Right kidney (tissue), 1 donor: ENCODE results near the gene PHETA1.
A peak's percentile ranks its signal among the peaks of the same experiment; 100 is the strongest.

Experiments
- DNase-seq: peaks from one replicate; pipeline ENCODE4 v3.0.0-alpha.2; 2016

Gene PHETA1

DNA sequence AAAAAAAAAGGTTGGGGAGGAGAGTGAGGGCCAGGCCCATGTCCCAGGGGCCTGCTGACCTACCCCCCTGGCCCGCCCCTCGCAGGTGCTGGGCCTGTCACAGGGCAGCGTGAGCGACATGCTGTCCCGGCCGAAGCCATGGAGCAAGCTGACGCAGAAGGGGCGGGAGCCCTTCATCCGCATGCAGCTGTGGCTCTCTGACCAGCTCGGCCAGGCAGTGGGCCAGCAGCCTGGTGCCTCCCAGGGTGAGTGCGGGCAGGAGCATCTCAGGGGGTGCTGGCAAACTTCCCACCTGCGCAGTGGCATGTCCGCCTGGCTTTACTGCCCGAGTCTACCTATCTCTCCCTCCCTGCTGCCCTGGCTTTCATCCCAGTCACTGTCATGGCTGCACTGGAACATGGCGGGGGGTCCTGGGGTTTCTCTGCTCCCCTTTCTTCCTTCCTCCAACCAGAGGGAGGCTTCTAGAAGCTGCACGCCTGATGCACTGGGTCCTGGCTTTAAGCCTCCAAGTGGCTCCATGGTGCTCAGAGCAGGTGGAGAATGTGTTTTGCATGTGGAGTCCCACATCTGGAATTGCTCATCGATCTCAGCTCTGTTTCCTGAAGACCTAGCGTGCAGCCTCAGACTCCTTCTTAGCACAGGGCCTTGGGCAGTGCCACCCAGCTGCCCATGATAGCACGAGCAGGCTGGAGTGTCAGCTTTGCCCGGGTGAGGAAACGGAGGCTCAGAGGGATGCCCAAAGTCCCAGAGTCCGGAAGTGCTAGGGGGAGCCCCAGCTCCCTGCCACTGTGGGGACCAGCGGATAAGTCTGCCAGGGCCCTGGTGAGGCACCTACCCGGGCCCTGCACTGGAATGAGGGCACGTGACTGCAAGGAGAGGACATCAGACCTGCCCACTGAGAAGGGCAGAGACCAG lies 46.3 kb downstream of the PHETA1 start:
- DNase-seq, result no peak

- no peak for DNase-seq
These were observed 47.6 kb downstream of the PHETA1 start for GRCh38 chr12:111321317-111321716.

DNA sequence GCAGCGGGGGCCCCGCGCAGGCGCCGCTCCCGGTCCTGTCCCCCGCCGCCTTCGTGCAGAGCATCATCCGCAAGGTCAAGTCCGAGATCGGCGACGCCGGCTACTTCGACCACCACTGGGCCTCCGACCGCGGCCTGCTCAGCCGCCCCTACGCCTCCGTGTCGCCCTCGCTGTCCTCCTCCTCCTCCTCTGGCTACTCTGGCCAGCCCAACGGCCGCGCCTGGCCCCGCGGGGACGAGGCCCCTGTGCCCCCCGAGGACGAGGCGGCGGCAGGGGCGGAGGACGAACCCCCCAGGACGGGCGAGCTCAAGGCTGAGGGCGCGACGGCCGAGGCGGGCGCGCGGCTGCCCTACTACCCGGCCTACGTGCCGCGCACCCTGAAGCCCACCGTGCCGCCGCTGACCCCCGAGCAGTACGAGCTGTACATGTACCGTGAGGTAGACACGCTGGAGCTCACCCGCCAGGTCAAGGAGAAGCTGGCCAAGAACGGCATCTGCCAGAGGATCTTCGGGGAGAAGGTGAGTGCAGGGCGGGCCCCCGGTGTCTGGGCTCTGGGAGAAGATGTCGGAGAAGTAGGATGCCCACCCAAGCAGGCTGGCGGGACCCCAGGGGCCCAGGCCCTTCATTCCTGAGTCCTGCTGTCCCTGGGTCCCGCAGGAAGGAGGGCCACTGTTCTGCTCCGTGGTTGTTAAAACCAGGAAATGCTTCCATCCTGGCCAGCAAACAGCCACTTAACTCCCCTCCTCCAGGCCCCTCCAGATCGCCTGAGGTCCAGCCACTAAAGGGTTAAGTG lies 48.4 kb downstream of the PHETA1 start:
- no peak for DNase-seq

GRCh38 chr12:111319600-111320257 lies 49.2 kb downstream of the PHETA1 start:
- no peak for DNase-seq

DNA sequence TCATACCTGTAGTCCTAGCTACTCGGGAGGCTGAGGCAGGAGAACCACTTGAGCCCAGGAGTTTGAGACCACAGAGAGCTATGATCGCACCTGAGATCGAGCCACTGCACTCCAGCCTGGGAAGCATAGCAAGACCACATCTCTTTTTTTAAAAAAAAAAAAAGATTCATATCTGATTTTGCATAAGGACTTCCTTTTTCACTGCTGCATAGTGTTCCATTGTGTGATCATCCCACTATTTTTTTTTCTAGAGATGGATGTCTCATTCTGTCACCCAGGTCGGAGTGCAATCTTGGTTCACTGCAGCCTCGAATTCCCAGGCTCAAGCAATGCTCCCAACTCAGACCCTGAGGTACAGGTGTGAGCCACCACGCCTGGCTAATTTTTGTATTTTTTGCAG lies 50.4 kb downstream of the PHETA1 start:
- no peak for DNase-seq

- DNase-seq, result no peak
These were observed 52.2 kb downstream of the PHETA1 start for GRCh38 chr12:111316671-111317070.

GRCh38 chr12:111314953-111315539 lies 53.8 kb downstream of the PHETA1 start:
- no peak for DNase-seq

- peak; percentile 54 for DNase-seq
These were observed 55.0 kb downstream of the PHETA1 start for GRCh38 chr12:111313833-111314259.

- no peak for DNase-seq
These were observed 56.2 kb downstream of the PHETA1 start for GRCh38 chr12:111312708-111313107.

- no peak for DNase-seq
These were observed 56.9 kb downstream of the PHETA1 start for GRCh38 chr12:111312016-111312415.

GRCh38 chr12:111311011-111311410 lies 57.9 kb downstream of the PHETA1 start:
- no peak for DNase-seq
